ENCODE results near the gene CIAO2B.

GRCh38 chr16:66919569-66920298 is 14.5 kb downstream of the CIAO2B start:
- TF ChIP-seq CTCF (IDR thresholded peaks at IDR 0.05) (no peak), EP300 (IDR thresholded peaks at IDR 0.05) (no peak)

Measured in ovary (tissue), 3 donors.